Stimulated activated CD8-positive, alpha-beta memory T cell treated with anti-CD3 and anti-CD28 coated beads, Interleukin-15, amount 100 ng/mL, for 4 hours (primary cell): Measurements from ENCODE around the gene DLK1.

ENCODE experiments used
- DNase-seq, 2 donors: peaks; one replicate each; pipeline ENCODE4 v3.0.0-alpha.2; 2020; ENCODE audit warnings: low read depth in 2 of 2

DLK1 gene

GRCh38 chr14:100726550-100727085 lies at the start of gene DLK1:
Gene DLK1, plus strand, starts transcription at chr14:100726892. Its CDS starts 177 bp downstream, at chr14:100727069.
- DNase-seq = no peak

- no peak for DNase-seq
Observed at GRCh38 chr14:100677152-100677551, 49.5 kb upstream of the DLK1 start.

- DNase-seq = no peak
Observed at GRCh38 chr14:100677554-100678468, 48.9 kb upstream of the DLK1 start.

GRCh38 chr14:100678469-100678828 lies 48.2 kb upstream of the DLK1 start:
- DNase-seq = no peak

GRCh38 chr14:100679153-100679552 lies 47.5 kb upstream of the DLK1 start:
- DNase-seq = no peak

- DNase-seq = no peak
Observed at GRCh38 chr14:100679707-100680438, 46.8 kb upstream of the DLK1 start.

GRCh38 chr14:100680439-100681051 lies 46.1 kb upstream of the DLK1 start:
- no peak for DNase-seq

GRCh38 chr14:100681111-100681510 lies 45.6 kb upstream of the DLK1 start:
- no peak for DNase-seq

- DNase-seq = no peak
Observed at GRCh38 chr14:100682749-100683148, 43.9 kb upstream of the DLK1 start.

GRCh38 chr14:100683578-100683977 lies 43.1 kb upstream of the DLK1 start:
- DNase-seq = no peak

GRCh38 chr14:100684154-100684553 lies 42.5 kb upstream of the DLK1 start:
- no peak for DNase-seq

- DNase-seq = no peak
Observed at GRCh38 chr14:100684961-100685360, 41.7 kb upstream of the DLK1 start.

- no peak for DNase-seq
Observed at GRCh38 chr14:100686858-100687257, 39.8 kb upstream of the DLK1 start.

- DNase-seq = no peak
Observed at GRCh38 chr14:100687386-100687785, 39.3 kb upstream of the DLK1 start.

GRCh38 chr14:100688051-100688450 lies 38.6 kb upstream of the DLK1 start:
- no peak for DNase-seq

- DNase-seq = no peak
Observed at GRCh38 chr14:100688598-100689461, 37.9 kb upstream of the DLK1 start.

GRCh38 chr14:100690672-100691071 lies 36.0 kb upstream of the DLK1 start:
- no peak for DNase-seq

GRCh38 chr14:100691395-100692056 lies 35.2 kb upstream of the DLK1 start:
- DNase-seq = no peak

GRCh38 chr14:100692256-100692655 lies 34.4 kb upstream of the DLK1 start:
- DNase-seq = no peak

- no peak for DNase-seq
Observed at GRCh38 chr14:100692859-100693558, 33.7 kb upstream of the DLK1 start.
